Peyer's patch (tissue), 4 donors: ENCODE data around the gene ACADS.

Source experiments
- POLR2A ChIP-seq, 2 donors: fragments of 450-650 bp; IDR thresholded peaks; one replicate each; pipeline ENCODE4 v1.5.1; 2017; ENCODE audit warnings: antibody characterized with exemption in 2 of 2, mild to moderate bottlenecking in 2 of 2, moderate library complexity in 2 of 2
- TF ChIP-seq, protein P1 (sequence below), 6 experiments: fragments of 450-650 bp in 4 of 6; fragments of 200-600 bp in 2 of 6; sonication (generic) in 1 of 6; IDR thresholded peaks; one replicate each; pipeline ENCODE4 v1.5.1; 2017 to 2019; ENCODE audit warnings: antibody characterized with exemption in 6 of 6, mild to moderate bottlenecking in 3 of 6, moderate library complexity in 1 of 6

DNA sequence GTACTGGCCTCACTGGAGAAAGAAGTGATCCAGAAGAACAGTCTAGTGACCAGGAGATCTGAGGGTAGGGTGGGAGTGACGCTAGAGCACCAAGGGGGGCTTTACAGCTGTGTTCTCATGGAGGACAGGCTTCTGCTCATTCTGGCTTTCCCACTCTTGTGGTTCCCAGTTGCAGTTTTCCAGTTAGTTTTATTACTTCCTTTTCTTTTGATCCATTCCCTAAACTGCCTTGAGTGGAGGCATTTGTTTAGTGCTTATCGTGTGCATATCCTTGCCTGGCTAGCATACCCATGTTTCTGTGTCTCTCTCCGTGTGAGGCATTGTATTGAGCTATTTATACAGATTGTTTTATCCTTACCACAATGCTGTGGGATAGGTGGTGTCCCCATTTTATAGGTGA, 34.6 kb upstream of the ACADS start:
- TF ChIP-seq, protein P1, sequence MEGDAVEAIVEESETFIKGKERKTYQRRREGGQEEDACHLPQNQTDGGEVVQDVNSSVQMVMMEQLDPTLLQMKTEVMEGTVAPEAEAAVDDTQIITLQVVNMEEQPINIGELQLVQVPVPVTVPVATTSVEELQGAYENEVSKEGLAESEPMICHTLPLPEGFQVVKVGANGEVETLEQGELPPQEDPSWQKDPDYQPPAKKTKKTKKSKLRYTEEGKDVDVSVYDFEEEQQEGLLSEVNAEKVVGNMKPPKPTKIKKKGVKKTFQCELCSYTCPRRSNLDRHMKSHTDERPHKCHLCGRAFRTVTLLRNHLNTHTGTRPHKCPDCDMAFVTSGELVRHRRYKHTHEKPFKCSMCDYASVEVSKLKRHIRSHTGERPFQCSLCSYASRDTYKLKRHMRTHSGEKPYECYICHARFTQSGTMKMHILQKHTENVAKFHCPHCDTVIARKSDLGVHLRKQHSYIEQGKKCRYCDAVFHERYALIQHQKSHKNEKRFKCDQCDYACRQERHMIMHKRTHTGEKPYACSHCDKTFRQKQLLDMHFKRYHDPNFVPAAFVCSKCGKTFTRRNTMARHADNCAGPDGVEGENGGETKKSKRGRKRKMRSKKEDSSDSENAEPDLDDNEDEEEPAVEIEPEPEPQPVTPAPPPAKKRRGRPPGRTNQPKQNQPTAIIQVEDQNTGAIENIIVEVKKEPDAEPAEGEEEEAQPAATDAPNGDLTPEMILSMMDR (IDR thresholded peaks at IDR 0.05) = no peak
- TF ChIP-seq POLR2A (IDR thresholded peaks at IDR 0.05) = no peak
